SK-N-SH (cell line): ENCODE data around the gene ARHGEF4. TPM values are rescaled to one million over a fixed set of nuclear protein-coding genes. Genes with fewer than 3 reads are reported as not detected.

Source experiments
- CTCF ChIA-PET: fragments of 300-600, 350-600 bp; formaldehyde crosslinking; extraction: SDS; loops from one replicate; lab custom pipeline; 2021; lab: Yijun Ruan, JAX
- POLR2A ChIA-PET: fragments of 350-600 bp; sonication (Branson Sonifier 250); formaldehyde crosslinking; extraction: SDS; loops from one replicate; lab custom pipeline; 2020; ENCODE audit warnings: antibody characterized with exemption, inconsistent platforms; lab: Yijun Ruan, JAX
- DNase-seq: peaks from one replicate; pipeline ENCODE4 v3.0.0; 2012
- H2AFZ ChIP-seq: fragments of 200-600 bp; sonication (generic); 2 replicates; pipeline ENCODE4 v1.8.1; 2016; ENCODE audit warnings: antibody characterized with exemption, mild to moderate bottlenecking, low read depth
- H3F3A ChIP-seq: fragments of 200-600 bp; sonication (generic); replicated peaks from 2 replicates; pipeline ENCODE3; 2016; ENCODE audit warnings: antibody characterized with exemption, mild to moderate bottlenecking; ENCODE audit not compliant: insufficient read depth
- H3K27ac ChIP-seq, 2 experiments: fragments of 200-500 bp in 1 of 2; fragments of 200-600 bp in 1 of 2; sonication (Bioruptor generic) in 1 of 2; sonication (generic), shearing (Covaris generic) in 1 of 2; 2 replicates each; pipeline versions ENCODE4 v1.5.1 to v1.6.1; 2014 to 2016; ENCODE audit warnings: low read depth in 2 of 2, inconsistent platforms in 1 of 2, low read length in 1 of 2, mild to moderate bottlenecking in 1 of 2, mixed read lengths in 1 of 2
- H3K27me3 ChIP-seq: fragments of 200-600 bp; sonication (generic), shearing (Covaris generic); 2 replicates; pipeline ENCODE4 v1.6.1; 2016; ENCODE audit warnings: mixed run types; ENCODE audit not compliant: insufficient read depth
- H3K36me3 ChIP-seq, 2 experiments: fragments of 200-500 bp in 1 of 2; fragments of 200-600 bp in 1 of 2; sonication (Bioruptor generic) in 1 of 2; sonication (generic) in 1 of 2; replicated peaks in 1 of 2; 2 replicates each; pipeline versions ENCODE3 to v1.5.1; 2014 to 2016; ENCODE audit warnings: low read length in 1 of 2, mild to moderate bottlenecking in 1 of 2; ENCODE audit not compliant: insufficient read depth in 2 of 2, control insufficient read depth in 1 of 2
- H3K4me1 ChIP-seq, 2 experiments: fragments of 200-500 bp in 1 of 2; fragments of 200-600 bp in 1 of 2; sonication (Bioruptor generic) in 1 of 2; sonication (generic), shearing (Covaris generic) in 1 of 2; 2 replicates each; pipeline versions ENCODE4 v1.5.1 to v1.6.1; 2014 to 2016; ENCODE audit warnings: low read depth in 1 of 2, low read length in 1 of 2, mixed run types in 1 of 2; ENCODE audit not compliant: insufficient read depth in 2 of 2, control insufficient read depth in 1 of 2
- H3K4me2 ChIP-seq: fragments of 200-600 bp; sonication (generic), shearing (Covaris generic); 2 replicates; pipeline ENCODE4 v1.6.1; 2017; ENCODE audit warnings: mixed run types
- H3K4me3 ChIP-seq, 2 experiments: fragments of 200-500 bp in 1 of 2; fragments of 200-600 bp in 1 of 2; sonication (Bioruptor generic) in 1 of 2; sonication (generic), shearing (Covaris generic) in 1 of 2; 2 replicates each; pipeline versions ENCODE4 v1.5.1 to v1.8.1; 2014 to 2016; ENCODE audit warnings: low read depth in 2 of 2, inconsistent platforms in 1 of 2, low read length in 1 of 2, mild to moderate bottlenecking in 1 of 2, mixed read lengths in 1 of 2, moderate library complexity in 1 of 2
- H3K79me2 ChIP-seq: fragments of 200-600 bp; sonication (generic); 2 replicates; pipeline ENCODE4 v1.8.1; 2017; ENCODE audit warnings: mild to moderate bottlenecking; ENCODE audit not compliant: insufficient read depth
- H3K9ac ChIP-seq: fragments of 200-600 bp; sonication (generic); 2 replicates; pipeline ENCODE4 v1.6.1; 2017; ENCODE audit warnings: mixed run types
- H3K9me2 ChIP-seq: fragments of 200-600 bp; sonication (generic); 2 replicates; pipeline ENCODE4 v1.6.1; 2017; ENCODE audit warnings: mixed run types
- H3K9me3 ChIP-seq: fragments of 200-600 bp; sonication (generic); 2 replicates; pipeline ENCODE4 v1.6.1; 2017; ENCODE audit warnings: mixed run types, mild to moderate bottlenecking, moderate library complexity
- H4K20me1 ChIP-seq: fragments of 200-600 bp; sonication (generic); 2 replicates; pipeline ENCODE4 v1.6.1; 2017; ENCODE audit warnings: mild to moderate bottlenecking, mixed run types; ENCODE audit not compliant: insufficient read depth
- CHD2 ChIP-seq: fragments of 150-350 bp; IDR thresholded peaks from 2 replicates; pipeline ENCODE4 v1.6.1; 2018; ENCODE audit warnings: low read length; ENCODE audit not compliant: partially characterized antibody
- FOXJ3 ChIP-seq: sonication (generic); formaldehyde crosslinking; IDR thresholded peaks from 2 replicates; pipeline ENCODE4 v1.5.1; 2020; ENCODE audit warnings: mild to moderate bottlenecking, missing genetic modification reagents
- FOXM1 ChIP-seq: IDR thresholded peaks from 2 replicates; pipeline ENCODE4 v1.4.0; 2012; ENCODE audit warnings: low read depth, mild to moderate bottlenecking
- GABPA ChIP-seq: IDR thresholded peaks from 2 replicates; pipeline ENCODE4 v1.4.0; 2012; ENCODE audit warnings: low read depth, mild to moderate bottlenecking
- MXI1 ChIP-seq: IDR thresholded peaks from 2 replicates; pipeline ENCODE4 v1.6.1; 2012; ENCODE audit warnings: mild to moderate bottlenecking, low read depth, low read length, improper control_type of control experiment
- NRF1 ChIP-seq: IDR thresholded peaks from 2 replicates; pipeline ENCODE4 v1.6.1; 2012; ENCODE audit warnings: low read depth, mild to moderate bottlenecking, low read length
- RCOR1 ChIP-seq: fragments of 150-350 bp; IDR thresholded peaks from 2 replicates; pipeline ENCODE4 v1.6.1; 2017; ENCODE audit warnings: antibody characterized with exemption, low read length
- RXRA ChIP-seq: IDR thresholded peaks from 2 replicates; pipeline ENCODE4 v1.4.0; 2012; ENCODE audit warnings: low read depth, mild to moderate bottlenecking, borderline replicate concordance
- SMC3 ChIP-seq: IDR thresholded peaks from 2 replicates; pipeline ENCODE4 v1.6.1; 2012; ENCODE audit warnings: low read depth, low read length, improper control_type of control experiment
- TCF12 ChIP-seq: IDR thresholded peaks from 2 replicates; pipeline ENCODE4 v1.4.0; 2012
- USF1 ChIP-seq: IDR thresholded peaks from 2 replicates; pipeline ENCODE4 v1.4.0; 2012; ENCODE audit warnings: low read depth, borderline replicate concordance
- USF2 ChIP-seq: fragments of 150-350 bp; IDR thresholded peaks from 2 replicates; pipeline ENCODE4 v1.6.1; 2017; ENCODE audit warnings: antibody characterized with exemption, low read length, low read depth, borderline replicate concordance
- WGBS: methylation state at CpG from one replicate; pipeline ENCODE4 v1.1.6; 2017; ENCODE audit warnings: low lambda C conversion rate; 5-methylcytosine and 5-hydroxymethylcytosine counted together
- polyA plus RNA-seq, 3 experiments: library from polyadenylated mRNA; depleted of rRNA; stranded (reverse); fragments of >200 nt; gene quantifications; 2 replicates each; pipeline ENCODE4 v1.2.3, GENCODE V29; 2012
- TF ChIP-seq, protein P1 (sequence below): IDR thresholded peaks from 2 replicates; pipeline ENCODE4 v1.6.1; 2012; ENCODE audit warnings: mild to moderate bottlenecking, low read depth, low read length, moderate library complexity
- TF ChIP-seq, protein P2 (sequence below): fragments of 200-600 bp; sonication (generic); IDR thresholded peaks from 2 replicates; pipeline ENCODE4 v1.6.1; 2017; ENCODE audit warnings: antibody characterized with exemption, mild to moderate bottlenecking, moderate library complexity

The ARHGEF4 gene
- polyA plus RNA-seq, 1 of the 3 experiments (the other 2 are of a cell fraction) = 2.3 TPM

GRCh38 chr2:130913891-130914290 is 77.2 kb downstream of the ARHGEF4 start:
- Histone ChIP-seq H3K4me3 (no peak overlapping the region), H3K9ac (no peak overlapping the region), H2AFZ (no peak overlapping the region), H3K36me3 (no peaks in the 10 kb centered on the region), H3K9me2 (no peaks in the 10 kb centered on the region), H3F3A (no peaks in the 10 kb centered on the region), H3K4me1 (no peaks in the 10 kb centered on the region; a peak in 1 of 4 replicates), H3K27ac (no peak overlapping the region), H3K9me3 (no peaks in the 10 kb centered on the region), H3K27me3 (no peaks in the 10 kb centered on the region; the same call in 1 of the 2 replicates), H3K79me2 (no peaks in the 10 kb centered on the region), H3K4me2 (no peak overlapping the region), H4K20me1 (no peaks in the 10 kb centered on the region)
- no peak for DNase-seq
- no peak for TF ChIP-seq FOXJ3 (CRISPR knock-in tag)
- TF ChIP-seq CHD2 = no peak
- no peak for TF ChIP-seq RCOR1
- TF ChIP-seq, protein P1, sequence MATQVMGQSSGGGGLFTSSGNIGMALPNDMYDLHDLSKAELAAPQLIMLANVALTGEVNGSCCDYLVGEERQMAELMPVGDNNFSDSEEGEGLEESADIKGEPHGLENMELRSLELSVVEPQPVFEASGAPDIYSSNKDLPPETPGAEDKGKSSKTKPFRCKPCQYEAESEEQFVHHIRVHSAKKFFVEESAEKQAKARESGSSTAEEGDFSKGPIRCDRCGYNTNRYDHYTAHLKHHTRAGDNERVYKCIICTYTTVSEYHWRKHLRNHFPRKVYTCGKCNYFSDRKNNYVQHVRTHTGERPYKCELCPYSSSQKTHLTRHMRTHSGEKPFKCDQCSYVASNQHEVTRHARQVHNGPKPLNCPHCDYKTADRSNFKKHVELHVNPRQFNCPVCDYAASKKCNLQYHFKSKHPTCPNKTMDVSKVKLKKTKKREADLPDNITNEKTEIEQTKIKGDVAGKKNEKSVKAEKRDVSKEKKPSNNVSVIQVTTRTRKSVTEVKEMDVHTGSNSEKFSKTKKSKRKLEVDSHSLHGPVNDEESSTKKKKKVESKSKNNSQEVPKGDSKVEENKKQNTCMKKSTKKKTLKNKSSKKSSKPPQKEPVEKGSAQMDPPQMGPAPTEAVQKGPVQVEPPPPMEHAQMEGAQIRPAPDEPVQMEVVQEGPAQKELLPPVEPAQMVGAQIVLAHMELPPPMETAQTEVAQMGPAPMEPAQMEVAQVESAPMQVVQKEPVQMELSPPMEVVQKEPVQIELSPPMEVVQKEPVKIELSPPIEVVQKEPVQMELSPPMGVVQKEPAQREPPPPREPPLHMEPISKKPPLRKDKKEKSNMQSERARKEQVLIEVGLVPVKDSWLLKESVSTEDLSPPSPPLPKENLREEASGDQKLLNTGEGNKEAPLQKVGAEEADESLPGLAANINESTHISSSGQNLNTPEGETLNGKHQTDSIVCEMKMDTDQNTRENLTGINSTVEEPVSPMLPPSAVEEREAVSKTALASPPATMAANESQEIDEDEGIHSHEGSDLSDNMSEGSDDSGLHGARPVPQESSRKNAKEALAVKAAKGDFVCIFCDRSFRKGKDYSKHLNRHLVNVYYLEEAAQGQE = no peak
- no peak for TF ChIP-seq NRF1
- no peak for TF ChIP-seq SMC3
- TF ChIP-seq GABPA = no peak
- no peak for TF ChIP-seq USF1
- TF ChIP-seq, protein P2, sequence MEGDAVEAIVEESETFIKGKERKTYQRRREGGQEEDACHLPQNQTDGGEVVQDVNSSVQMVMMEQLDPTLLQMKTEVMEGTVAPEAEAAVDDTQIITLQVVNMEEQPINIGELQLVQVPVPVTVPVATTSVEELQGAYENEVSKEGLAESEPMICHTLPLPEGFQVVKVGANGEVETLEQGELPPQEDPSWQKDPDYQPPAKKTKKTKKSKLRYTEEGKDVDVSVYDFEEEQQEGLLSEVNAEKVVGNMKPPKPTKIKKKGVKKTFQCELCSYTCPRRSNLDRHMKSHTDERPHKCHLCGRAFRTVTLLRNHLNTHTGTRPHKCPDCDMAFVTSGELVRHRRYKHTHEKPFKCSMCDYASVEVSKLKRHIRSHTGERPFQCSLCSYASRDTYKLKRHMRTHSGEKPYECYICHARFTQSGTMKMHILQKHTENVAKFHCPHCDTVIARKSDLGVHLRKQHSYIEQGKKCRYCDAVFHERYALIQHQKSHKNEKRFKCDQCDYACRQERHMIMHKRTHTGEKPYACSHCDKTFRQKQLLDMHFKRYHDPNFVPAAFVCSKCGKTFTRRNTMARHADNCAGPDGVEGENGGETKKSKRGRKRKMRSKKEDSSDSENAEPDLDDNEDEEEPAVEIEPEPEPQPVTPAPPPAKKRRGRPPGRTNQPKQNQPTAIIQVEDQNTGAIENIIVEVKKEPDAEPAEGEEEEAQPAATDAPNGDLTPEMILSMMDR = no peak
- no peak for TF ChIP-seq RXRA
- TF ChIP-seq FOXM1 = no peak
- no peak for TF ChIP-seq USF2
- no peak for TF ChIP-seq MXI1
- TF ChIP-seq TCF12 = no peak
- WGBS = 72% methylated on average over 3 of the region's 6 CpGs
- CTCF ChIA-PET = interaction anchor here (1.4 kb wide), 1 partner anchor 116 kb away, joined by 8 read pairs; no protein-coding TSS in a partner anchor
- POLR2A ChIA-PET = no interaction called here
